Dedifferentiated amniotic fluid mesenchymal stem cell (primary cell): ENCODE measurements around the gene MTA3.
A peak's percentile ranks its signal among the peaks of the same experiment; 100 is the strongest.
"Not testable (repeated sequence)": the region's sequence is repeated elsewhere in the genome, so short reads cannot be mapped to it uniquely, and the experiment has no call there.

Experiments used
- DNase-seq: peaks from one replicate; pipeline ENCODE4 v3.0.0-alpha.2; 2016; ENCODE audit errors: extremely low spot score

MTA3 gene

GRCh38 chr2:42567364-42567763 lies 1.1 kb upstream of the MTA3 start:
- peak; percentile 15 for DNase-seq

- no peak for DNase-seq
These were observed 529 bp upstream of the MTA3 start for GRCh38 chr2:42567806-42568400.

- no peak for DNase-seq
These were observed 782 bp downstream of the MTA3 start for GRCh38 chr2:42569116-42569711.

- no peak for DNase-seq
These were observed 1.5 kb downstream of the MTA3 start for GRCh38 chr2:42569883-42570282.

- no peak for DNase-seq
These were observed 4.1 kb downstream of the MTA3 start for GRCh38 chr2:42572297-42573081.

GRCh38 chr2:42573256-42573655 lies 4.8 kb downstream of the MTA3 start:
- no peak for DNase-seq

- DNase-seq, result no peak
These were observed 7.1 kb downstream of the MTA3 start for GRCh38 chr2:42575458-42576064.

GRCh38 chr2:42578621-42579020 lies 10.2 kb downstream of the MTA3 start:
- DNase-seq, result no peak

GRCh38 chr2:42581257-42581656 lies 12.8 kb downstream of the MTA3 start:
- DNase-seq, result no peak

GRCh38 chr2:42584628-42585027 lies 16.2 kb downstream of the MTA3 start:
- not testable (repeated sequence) for DNase-seq

GRCh38 chr2:42585779-42586178 lies 17.3 kb downstream of the MTA3 start:
- no peak for DNase-seq

GRCh38 chr2:42587526-42588117 lies 19.2 kb downstream of the MTA3 start:
- DNase-seq, result no peak

- no peak for DNase-seq
These were observed 19.7 kb downstream of the MTA3 start for GRCh38 chr2:42588121-42588520.

GRCh38 chr2:42590176-42590575 lies 21.7 kb downstream of the MTA3 start:
- DNase-seq, result no peak

- no peak for DNase-seq
These were observed 24.9 kb downstream of the MTA3 start for GRCh38 chr2:42593282-42593681.

GRCh38 chr2:42598656-42599055 lies 30.2 kb downstream of the MTA3 start:
- DNase-seq, result no peak

GRCh38 chr2:42601076-42601475 lies 32.6 kb downstream of the MTA3 start:
- DNase-seq, result no peak

GRCh38 chr2:42602218-42602875 lies 33.9 kb downstream of the MTA3 start:
- DNase-seq, result no peak

GRCh38 chr2:42602876-42603219 lies 34.4 kb downstream of the MTA3 start:
- DNase-seq, result no peak

- DNase-seq, result not testable (repeated sequence)
These were observed 36.0 kb downstream of the MTA3 start for GRCh38 chr2:42604341-42604867.

- not testable (repeated sequence) for DNase-seq
These were observed 37.7 kb downstream of the MTA3 start for GRCh38 chr2:42606166-42606565.
